HG03066 (cell line): ENCODE measurements around the gene SLC22A7.
"Not testable (repeated sequence)": the region's sequence is repeated elsewhere in the genome, so short reads cannot be mapped to it uniquely, and the experiment has no call there.

Source experiments
- ATAC-seq: cut with Tn5 transposase; IDR thresholded peaks from one replicate; pipeline ENCODE4 v1.9.1; 2021; ENCODE audit warnings: low read depth; ENCODE audit not compliant: unreplicated experiment

SLC22A7 gene

GRCh38 chr6:43331891-43332290 lies 33.8 kb downstream of the SLC22A7 start:
- ATAC-seq, result no peak

GRCh38 chr6:43334466-43335095 lies 36.5 kb downstream of the SLC22A7 start:
- ATAC-seq, result no peak

DNA sequence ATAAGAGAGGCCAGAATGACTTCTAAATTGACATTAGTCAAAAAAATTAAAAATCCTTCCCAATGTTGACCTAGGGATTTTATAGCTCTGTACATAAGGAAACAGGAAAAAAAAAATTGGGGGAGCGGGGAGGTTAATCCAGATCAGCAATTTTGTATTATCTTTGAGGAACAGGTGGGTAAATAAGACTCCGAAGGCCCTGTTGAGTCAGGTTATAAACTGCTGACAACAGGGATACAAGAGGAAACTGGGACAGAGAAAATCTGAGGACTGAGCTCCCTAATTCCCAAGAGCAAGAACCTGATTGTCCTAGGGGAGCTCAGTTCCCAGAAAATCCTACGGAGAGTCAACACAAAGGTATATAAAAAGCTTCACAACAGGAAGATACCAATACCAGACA lies 37.4 kb downstream of the SLC22A7 start:
- no peak for ATAC-seq

DNA sequence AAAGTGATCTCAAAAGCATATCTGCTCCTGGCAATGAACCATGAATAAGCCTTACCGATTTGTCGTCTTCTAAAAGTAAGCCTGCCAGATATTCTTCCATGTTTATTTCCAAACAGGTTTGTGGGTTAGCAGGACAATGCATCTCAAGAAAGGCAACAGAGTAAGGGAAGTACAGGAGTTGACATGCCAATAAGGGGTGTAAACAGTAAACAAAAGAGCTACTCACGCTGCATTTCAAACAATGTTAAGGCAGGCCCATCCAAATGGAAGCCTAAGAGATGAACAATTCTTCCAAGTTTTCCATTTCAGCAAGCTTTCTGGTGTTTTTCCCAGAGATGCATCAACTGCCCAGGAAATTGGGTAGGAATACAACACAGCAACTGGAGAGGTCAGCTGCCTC lies 38.3 kb downstream of the SLC22A7 start:
- ATAC-seq, result no peak

GRCh38 chr6:43338243-43338642 lies 40.2 kb downstream of the SLC22A7 start:
- peak; percentile 51 for ATAC-seq

DNA sequence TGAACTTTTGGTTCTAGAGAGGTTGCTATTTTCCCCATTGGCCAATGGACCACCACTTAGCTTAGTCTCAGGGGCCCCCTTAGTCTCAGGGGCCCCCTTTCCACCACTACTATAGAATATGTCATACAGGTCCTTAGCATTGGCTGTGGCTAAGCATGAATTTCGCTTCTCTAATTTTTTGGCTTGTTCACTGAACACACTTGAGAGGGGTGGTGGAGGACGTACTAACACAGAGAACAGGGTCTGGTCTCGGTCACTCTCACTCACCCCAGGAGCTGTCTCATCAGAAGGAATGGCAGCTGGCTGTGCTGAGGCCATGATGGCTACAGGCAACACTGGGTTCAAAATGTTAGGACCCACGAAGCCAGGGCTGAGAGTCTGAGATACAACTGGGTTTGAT lies 41.1 kb downstream of the SLC22A7 start:
- ATAC-seq, result peak; percentile 79

DNA sequence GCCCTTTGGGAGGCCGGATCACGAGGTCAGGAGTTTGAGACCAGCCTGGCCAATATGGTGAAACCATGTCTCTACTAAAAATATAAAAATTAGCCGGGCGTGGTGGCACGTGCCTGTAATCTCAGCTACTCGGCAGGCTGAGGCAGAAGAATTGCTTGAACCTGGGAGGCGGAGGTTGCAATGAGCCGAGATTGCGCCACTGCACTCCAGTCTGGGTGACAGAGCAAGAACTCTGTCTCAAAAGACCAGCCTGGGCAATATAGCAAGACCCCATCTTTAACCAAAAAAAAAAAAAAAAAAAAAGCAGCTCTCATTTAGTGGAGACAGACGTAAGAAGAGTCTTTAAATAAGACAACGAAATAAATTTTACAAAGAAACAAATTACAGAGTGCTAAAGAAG lies 48.2 kb downstream of the SLC22A7 start:
- ATAC-seq, result not testable (repeated sequence)

DNA sequence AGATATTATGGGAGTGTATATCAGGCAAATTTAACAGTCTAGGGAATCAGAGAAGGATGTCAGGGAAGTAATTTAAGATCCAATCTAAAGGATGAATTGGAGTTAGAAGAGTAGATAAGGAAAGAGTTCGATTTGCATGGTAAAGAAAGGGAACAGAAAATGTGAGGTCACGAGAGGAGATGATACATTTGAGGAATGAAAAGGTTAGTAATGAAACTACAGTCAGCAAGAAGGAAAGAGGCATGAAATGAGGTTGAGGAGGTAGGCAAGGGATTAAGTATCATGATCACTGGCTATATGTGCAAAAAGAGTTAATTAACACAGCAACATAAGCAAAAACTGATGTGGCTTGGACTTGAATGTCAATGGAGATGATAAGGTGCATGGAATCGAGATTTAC lies 49.0 kb downstream of the SLC22A7 start:
- ATAC-seq, result no peak

GRCh38 chr6:43347444-43347843 lies 49.4 kb downstream of the SLC22A7 start:
- ATAC-seq, result no peak

GRCh38 chr6:43351951-43352350 lies 53.9 kb downstream of the SLC22A7 start:
- not testable (repeated sequence) for ATAC-seq
